Gastroesophageal sphincter (tissue), 4 donors: ENCODE measurements around the gene MAMSTR. TPM values are rescaled to one million over a fixed set of nuclear protein-coding genes. Genes with fewer than 3 reads are reported as not detected.

Source experiments
- ATAC-seq: fragments of 150-250 bp; one replicate; pipeline ENCODE4 v1.9.1; 2016; ENCODE audit warnings: mild to moderate bottlenecking, moderate library complexity
- H3K27ac ChIP-seq, 4 donors: fragments of 200-600 bp; sonication (generic) in 3 of 4; 1 replicate in 3 of 4; 2 replicates in 1 of 4; pipeline ENCODE4 v1.5.1; 2016 to 2019
- H3K27me3 ChIP-seq: fragments of 200-600 bp; sonication (generic); one replicate; pipeline ENCODE4 v1.5.1; 2019
- H3K36me3 ChIP-seq, 2 donors: fragments of 200-600 bp; sonication (generic); one replicate each; pipeline ENCODE4 v1.5.1; 2019; ENCODE audit warnings: control low read depth in 1 of 2
- H3K4me1 ChIP-seq, 3 donors: fragments of 200-600 bp; sonication (generic); 1 replicate in 2 of 3; 2 replicates in 1 of 3; pipeline ENCODE4 v1.5.1; 2016 to 2019; ENCODE audit warnings: control low read depth in 2 of 3
- H3K4me3 ChIP-seq, 2 donors: fragments of 200-600 bp; sonication (generic); one replicate each; pipeline ENCODE4 v1.5.1; 2019; ENCODE audit warnings: mild to moderate bottlenecking in 1 of 2, moderate library complexity in 1 of 2
- H3K9me3 ChIP-seq, 3 donors: fragments of 200-600 bp; sonication (generic); one replicate each; pipeline ENCODE4 v1.5.1; 2017 to 2019; ENCODE audit warnings: control low read depth in 2 of 3
- EP300 ChIP-seq: sonication (generic); formaldehyde crosslinking; IDR thresholded peaks from one replicate; pipeline ENCODE4 v1.6.1; 2017; ENCODE audit warnings: antibody characterized with exemption, mild to moderate bottlenecking
- POLR2A ChIP-seq, 2 donors: fragments of 450-650 bp; IDR thresholded peaks; one replicate each; pipeline ENCODE4 v1.6.1; 2017; ENCODE audit warnings: antibody characterized with exemption in 2 of 2, mild to moderate bottlenecking in 2 of 2, moderate library complexity in 1 of 2
- POLR2AphosphoS5 ChIP-seq: sonication (generic); formaldehyde crosslinking; IDR thresholded peaks from one replicate; pipeline ENCODE4 v1.6.1; 2017; ENCODE audit warnings: antibody characterized with exemption
- WGBS, 2 donors: methylation state at CpG; one replicate each; pipeline ENCODE4 v1.1.5; 2018; ENCODE audit warnings: low coverage in 1 of 2; 5-methylcytosine and 5-hydroxymethylcytosine counted together
- total RNA-seq, 4 donors: library from RNA; depleted of rRNA; stranded (reverse); fragments of >200 nt; gene quantifications; one replicate each; pipeline ENCODE4 v1.1.0, GENCODE V29; 2016
- TF ChIP-seq, protein P1 (sequence below), 4 experiments: fragments of 200-600 bp in 2 of 4; fragments of 450-650 bp in 2 of 4; sonication (generic) in 1 of 4; IDR thresholded peaks; one replicate each; pipeline ENCODE4 v1.5.1; 2017 to 2019; ENCODE audit warnings: antibody characterized with exemption in 4 of 4, mild to moderate bottlenecking in 2 of 4, moderate library complexity in 2 of 4

MAMSTR gene
- total RNA-seq, 4 donors from 2014 or later: 0.25 to 3.7 (median 1.3) TPM

DNA sequence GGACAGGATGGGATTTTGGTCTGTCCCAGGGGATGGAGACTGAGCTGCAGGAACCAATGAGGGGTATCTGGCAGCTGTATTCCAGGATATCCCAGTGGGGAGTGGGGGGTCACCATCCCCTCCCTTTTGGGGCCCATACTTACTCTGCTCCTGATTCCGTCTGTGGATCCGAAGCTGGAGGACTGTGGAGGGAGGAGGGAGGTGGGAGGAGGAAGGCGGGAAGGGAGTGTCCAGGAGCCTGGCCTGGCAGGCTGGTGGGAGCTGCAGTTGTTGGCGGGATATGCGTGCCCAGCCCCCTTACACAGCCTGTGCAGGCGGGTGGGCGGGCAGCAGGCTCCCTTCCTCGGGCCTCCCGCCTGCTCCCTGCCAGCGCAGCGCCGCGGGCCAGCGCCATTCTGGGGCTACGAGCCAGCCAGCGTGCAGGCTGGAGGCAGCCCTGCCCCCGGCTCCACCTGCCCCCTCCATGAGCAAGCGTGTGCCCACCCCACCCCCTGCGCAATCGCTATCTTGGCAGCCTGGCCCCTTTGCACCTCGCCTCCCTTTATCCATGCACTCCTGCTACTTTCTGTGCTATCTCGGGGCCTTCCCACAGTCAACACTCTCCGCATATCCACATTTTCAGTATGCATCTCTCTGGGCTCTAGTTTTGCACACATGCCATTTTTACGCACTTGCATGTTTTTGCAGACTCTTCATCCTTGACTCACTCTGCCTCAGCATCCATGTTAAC lies 2.8 kb downstream of the MAMSTR start:
- TF ChIP-seq, protein P1, sequence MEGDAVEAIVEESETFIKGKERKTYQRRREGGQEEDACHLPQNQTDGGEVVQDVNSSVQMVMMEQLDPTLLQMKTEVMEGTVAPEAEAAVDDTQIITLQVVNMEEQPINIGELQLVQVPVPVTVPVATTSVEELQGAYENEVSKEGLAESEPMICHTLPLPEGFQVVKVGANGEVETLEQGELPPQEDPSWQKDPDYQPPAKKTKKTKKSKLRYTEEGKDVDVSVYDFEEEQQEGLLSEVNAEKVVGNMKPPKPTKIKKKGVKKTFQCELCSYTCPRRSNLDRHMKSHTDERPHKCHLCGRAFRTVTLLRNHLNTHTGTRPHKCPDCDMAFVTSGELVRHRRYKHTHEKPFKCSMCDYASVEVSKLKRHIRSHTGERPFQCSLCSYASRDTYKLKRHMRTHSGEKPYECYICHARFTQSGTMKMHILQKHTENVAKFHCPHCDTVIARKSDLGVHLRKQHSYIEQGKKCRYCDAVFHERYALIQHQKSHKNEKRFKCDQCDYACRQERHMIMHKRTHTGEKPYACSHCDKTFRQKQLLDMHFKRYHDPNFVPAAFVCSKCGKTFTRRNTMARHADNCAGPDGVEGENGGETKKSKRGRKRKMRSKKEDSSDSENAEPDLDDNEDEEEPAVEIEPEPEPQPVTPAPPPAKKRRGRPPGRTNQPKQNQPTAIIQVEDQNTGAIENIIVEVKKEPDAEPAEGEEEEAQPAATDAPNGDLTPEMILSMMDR (IDR thresholded peaks at IDR 0.05): no peak
- TF ChIP-seq EP300: no peak
- no peak for TF ChIP-seq POLR2AphosphoS5
- no peak for TF ChIP-seq POLR2A (IDR thresholded peaks at IDR 0.05)

GRCh38 chr19:48715681-48716171 lies 3.8 kb downstream of the MAMSTR start:
- Histone ChIP-seq H3K4me1 (peaks cover 0 to 75% (median 46%) of the 10 kb centered on the region in 3 donors), H3K9me3 (no peaks in the 10 kb centered on the region), H3K27me3 (no peaks in the 10 kb centered on the region), H3K36me3 (no peaks in the 10 kb centered on the region), H3K4me3 (peak overlapping the region in 1 of 2 donors; percentile 65), H3K27ac (peak overlapping the region in 3 of 4 donors; percentile 82 to 92 (median 89))
- TF ChIP-seq EP300 (no peak), POLR2AphosphoS5 (no peak), POLR2A (IDR thresholded peaks at IDR 0.05) (no peak)
- TF ChIP-seq, protein P1 (IDR thresholded peaks at IDR 0.05): no peak
- WGBS, 2 donors: 54% methylated on average over 12 of the region's 19 CpGs; no CpG with 5 or more reads in 1 of the 2 donors
- ATAC-seq: no peak

More for the DNA sequence above, 2.8 kb downstream of the MAMSTR start:
- WGBS, 2 donors: 3 to 19% methylated on average over 7 to 14 of the region's 24 CpGs
- Histone ChIP-seq H3K4me3 (peak overlapping the region; percentile 8 to 38), H3K27me3 (no peaks in the 10 kb centered on the region), H3K4me1 (peaks cover 0 to 81% (median 48%) of the 10 kb centered on the region in 3 donors), H3K36me3 (peaks cover 0 to 6% of the 10 kb centered on the region in 2 donors), H3K27ac (peak overlapping the region; percentile 8 to 92 (median 86)), H3K9me3 (no peaks in the 10 kb centered on the region)
- no peak for ATAC-seq

GRCh38 chr19:48714759-48715675 lies 4.5 kb downstream of the MAMSTR start:
- WGBS, 2 donors: 28 to 34% methylated on average over 10 to 17 of the region's 26 CpGs
- peak overlapping the region; percentile 23 to 65 for H3K4me3 ChIP-seq
- H3K36me3 ChIP-seq: no peaks in the 10 kb centered on the region
- no peaks in the 10 kb centered on the region for H3K9me3 ChIP-seq
- H3K4me1 ChIP-seq: peaks cover 0 to 68% (median 43%) of the 10 kb centered on the region in 3 donors
- H3K27me3 ChIP-seq: no peaks in the 10 kb centered on the region
- no peak for ATAC-seq
- H3K27ac ChIP-seq: peak overlapping the region; percentile 66 to 92 (median 86)
- TF ChIP-seq, protein P1 (IDR thresholded peaks at IDR 0.05): no peak
- TF ChIP-seq EP300: no peak
- TF ChIP-seq POLR2A (IDR thresholded peaks at IDR 0.05): no peak
- TF ChIP-seq POLR2AphosphoS5: no peak

DNA sequence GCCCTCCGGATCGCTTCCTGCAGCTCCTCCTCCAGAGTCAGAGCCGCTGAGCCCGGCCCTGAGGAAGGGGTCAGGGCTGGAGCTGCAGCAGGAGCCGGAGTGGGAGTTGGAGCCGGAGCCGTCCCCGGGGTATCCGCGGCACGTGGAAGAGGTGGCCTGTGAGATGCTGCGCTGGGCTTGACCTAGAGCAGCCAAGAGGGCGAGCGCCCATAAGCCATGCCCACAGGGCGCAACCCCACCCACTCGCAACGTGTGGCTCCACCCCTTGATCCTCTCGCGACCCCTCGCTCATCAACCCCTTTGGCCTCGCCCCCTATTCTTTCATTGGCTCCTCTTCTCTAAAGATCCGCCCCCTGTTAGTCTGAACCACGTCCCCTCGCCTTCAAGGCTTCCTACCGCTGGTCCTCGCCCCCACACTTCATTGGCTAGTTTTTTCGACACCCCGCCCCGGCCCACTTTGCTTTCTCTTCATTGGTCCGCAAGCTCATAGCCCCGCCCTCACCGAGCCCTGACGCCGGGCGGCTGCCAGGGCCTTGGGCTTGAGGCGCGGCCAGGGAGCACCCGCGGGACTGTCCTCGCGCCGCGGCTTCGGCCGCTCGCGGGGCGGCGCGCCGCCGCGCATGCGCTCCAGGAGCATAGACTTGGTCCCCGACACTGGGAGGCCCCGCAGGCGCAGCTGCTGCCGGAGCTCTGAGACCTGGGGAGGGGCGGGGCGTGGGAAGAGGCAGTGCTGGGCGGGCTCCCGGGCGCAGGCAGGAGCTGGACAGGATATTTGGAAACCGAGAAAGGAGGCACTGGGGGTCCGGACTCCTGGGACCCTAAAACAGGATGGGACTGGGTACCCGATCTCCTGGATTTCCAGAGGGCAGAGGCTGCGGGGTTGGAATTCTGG lies 5.4 kb downstream of the MAMSTR start:
- ATAC-seq: peak; percentile 96
- TF ChIP-seq POLR2AphosphoS5: peak; percentile 50
- TF ChIP-seq, protein P1 (IDR thresholded peaks at IDR 0.05): peak in 1 of 4 experiments; percentile 30
- TF ChIP-seq EP300: no peak
- peak in 1 of 2 donors; percentile 29 for TF ChIP-seq POLR2A (IDR thresholded peaks at IDR 0.05)
- no peaks in the 10 kb centered on the region for H3K9me3 ChIP-seq
- no peaks in the 10 kb centered on the region for H3K36me3 ChIP-seq
- 0% methylated on average over 12 to 13 of the region's 67 CpGs for WGBS, 2 donors
- no peaks in the 10 kb centered on the region for H3K27me3 ChIP-seq
- peak overlapping the region; percentile 66 to 92 (median 86) for H3K27ac ChIP-seq
- H3K4me1 ChIP-seq: peaks cover 0 to 59% (median 37%) of the 10 kb centered on the region in 3 donors
- H3K4me3 ChIP-seq: peak overlapping the region; percentile 63 to 65
